GM12878 (cell line): Measurements from ENCODE around the gene CIPC. TPM values are rescaled to one million over a fixed set of nuclear protein-coding genes. Genes with fewer than 3 reads are reported as not detected.

Source experiments
- ATAC-seq: fragments of 200-7000 bp; cut with Tn5 transposase; 3 replicates; pipeline ENCODE4 v1.9.1; 2020; ENCODE audit warnings: mild to moderate bottlenecking, moderate library complexity
- BruUV-seq: library from RNA; stranded (reverse); fragments of 400-500 nt; replicated peaks from 2 replicates; lab custom pipeline; 2021; lab: Mats Ljungman, UMichigan
- CTCF ChIA-PET: fragments of 300-600 bp; sonication (Branson Sonifier 250); formaldehyde crosslinking; extraction: SDS; loops from one replicate; lab custom pipeline; 2021; ENCODE audit warnings: inconsistent platforms; lab: Yijun Ruan, JAX
- POLR2A ChIA-PET: fragments of 350-600 bp; formaldehyde crosslinking; extraction: SDS; loops from one replicate; lab custom pipeline; 2021; ENCODE audit warnings: inconsistent platforms; lab: Charles Lee
- RAD21 ChIA-PET: fragments of 300-600 bp; sonication (Branson Sonifier 250); formaldehyde crosslinking; loops from one replicate; lab custom pipeline; 2023; ENCODE audit warnings: antibody characterized with exemption; ENCODE audit not compliant: unreplicated experiment; lab: Charles Lee
- SMC1A ChIA-PET: fragments of 300-600 bp; sonication (Branson Sonifier 250); formaldehyde crosslinking; loops from one replicate; lab custom pipeline; 2023; ENCODE audit not compliant: unreplicated experiment, uncharacterized antibody; lab: Charles Lee
- DNase-seq: peaks from one replicate; pipeline ENCODE4 v3.0.0-alpha.2; 2011; ENCODE audit warnings: low read depth, low spot score
- FAIRE-seq: peaks from 3 replicates; lab custom pipeline; 2011; peaks lifted over from hg19 to GRCh38; lab: Jason Lieb, UNC
- H2AFZ ChIP-seq: 2 replicates; pipeline ENCODE4 v1.6.0; 2011; ENCODE audit warnings: low read depth, low read length, control low read depth; ENCODE audit not compliant: control insufficient read depth
- H3K27ac ChIP-seq: 2 replicates; pipeline ENCODE4 v1.5.1; 2011; ENCODE audit warnings: control low read depth; ENCODE audit not compliant: control insufficient read depth, insufficient read depth
- H3K27me3 ChIP-seq, 2 experiments: replicated peaks in 1 of 2; 2 replicates each; pipeline versions ENCODE4 v1.6.0 to v1.6.1; 2011; ENCODE audit warnings: low read length in 1 of 2; ENCODE audit not compliant: control insufficient read depth in 2 of 2, insufficient read depth in 2 of 2
- H3K36me3 ChIP-seq, 2 experiments: 2 replicates each; pipeline ENCODE4 v1.5.1; 2011; ENCODE audit warnings: low read length in 1 of 2; ENCODE audit not compliant: control insufficient read depth in 2 of 2, insufficient read depth in 2 of 2
- H3K4me1 ChIP-seq: 2 replicates; pipeline ENCODE4 v1.6.1; 2011; ENCODE audit warnings: mild to moderate bottlenecking, low read length, moderate library complexity, mixed read lengths; ENCODE audit not compliant: control insufficient read depth, insufficient read depth
- H3K4me2 ChIP-seq: 2 replicates; pipeline ENCODE4 v1.6.0; 2011; ENCODE audit warnings: control low read depth; ENCODE audit not compliant: control insufficient read depth, insufficient read depth
- H3K4me3 ChIP-seq: fragments of 200-600 bp; sonication (generic); 2 replicates; pipeline ENCODE4 v1.5.1; 2016
- H3K79me2 ChIP-seq: 2 replicates; pipeline ENCODE4 v1.6.0; 2011; ENCODE audit warnings: low read length; ENCODE audit not compliant: control insufficient read depth, insufficient read depth
- H3K9ac ChIP-seq: 2 replicates; pipeline ENCODE4 v1.8.0; 2011; ENCODE audit warnings: low read length, control low read depth, mixed read lengths; ENCODE audit not compliant: control insufficient read depth, insufficient read depth
- H3K9me3 ChIP-seq: replicated peaks from 3 replicates; pipeline ENCODE4 v1.5.1; 2011; ENCODE audit warnings: mild to moderate bottlenecking, low read length; ENCODE audit not compliant: control insufficient read depth, insufficient read depth
- H4K20me1 ChIP-seq: 2 replicates; pipeline ENCODE4 v1.6.0; 2011; ENCODE audit not compliant: control insufficient read depth, insufficient read depth
- BMI1 ChIP-seq: fragments of 450-650 bp; IDR thresholded peaks from 2 replicates; pipeline ENCODE4 v1.6.1; 2016; ENCODE audit warnings: mild to moderate bottlenecking, moderate library complexity, borderline replicate concordance
- KLF5 ChIP-seq: fragments of 450-650 bp; IDR thresholded peaks from 2 replicates; pipeline ENCODE4 v1.6.1; 2014; ENCODE audit warnings: mild to moderate bottlenecking; ENCODE audit not compliant: partially characterized antibody
- MXI1 ChIP-seq: fragments of 150-350 bp; IDR thresholded peaks from 2 replicates; pipeline ENCODE4 v1.6.1; 2011; ENCODE audit warnings: low read depth, mild to moderate bottlenecking, inconsistent platforms, low read length, improper control_type of control experiment
- SPI1 ChIP-seq: IDR thresholded peaks from 2 replicates; pipeline ENCODE4 v1.6.1; 2011; ENCODE audit warnings: low read depth, mild to moderate bottlenecking, low read length, moderate library complexity, borderline replicate concordance; ENCODE audit not compliant: insufficient read depth
- WGBS: methylation state at CpG from one replicate; pipeline ENCODE4 v1.1.6; 2016; ENCODE audit warnings: low lambda C conversion rate; ENCODE audit not compliant: insufficient replicate concordance, insufficient coverage; ENCODE audit errors: missing lambda C conversion rate; 5-methylcytosine and 5-hydroxymethylcytosine counted together
- in situ Hi-C: fragments of 300-500 bp; cut with MboI; formaldehyde crosslinking; loops from 9 replicates; pipeline ENCODE4 v1.14.3; 2018; ENCODE audit warnings: mixed read lengths
- intact Hi-C: fragments of 100-400 bp; cut with micrococcal nuclease; formaldehyde crosslinking; loops from one replicate; pipeline ENCODE4 v1.14.2; 2022; ENCODE audit not compliant: unreplicated experiment
- polyA plus RNA-seq, 11 experiments: library from polyadenylated mRNA; depleted of rRNA in 4 of 11; unstranded in 6 of 11; stranded (reverse) in 5 of 11; fragments of >200 nt; fragmentation: Nextera tagmentation in 4 of 11; fragmentation: Illumina TruSeq in 1 of 11; extraction: Ambion mirVana in 4 of 11; extraction: Trizol in 1 of 11; gene quantifications; 1 replicate in 1 of 11; 2 replicates in 10 of 11; pipeline versions ENCODE4 v1.2.1 to v1.2.3, GENCODE V29; 2011 to 2016; ENCODE audit warnings: inconsistent platforms in 2 of 11, missing spikeins in 2 of 11, low read depth in 1 of 11
- total RNA-seq, 4 experiments: library from RNA; depleted of rRNA in 3 of 4; stranded (reverse); fragments of >200 nt in 3 of 4; fragmentation: Illumina TruSeq in 1 of 4; extraction: Trizol in 1 of 4; gene quantifications; 2 replicates each; pipeline versions ENCODE4 v1.2.1 to v1.2.3, GENCODE V29; 2013 to 2021
- TF ChIP-seq, protein P1 (sequence below): fragments of 450-650 bp; IDR thresholded peaks from 2 replicates; pipeline ENCODE4 v1.6.1; 2017; ENCODE audit warnings: antibody characterized with exemption, mild to moderate bottlenecking, moderate library complexity
- TF ChIP-seq, protein P2 (sequence below): fragments of 450-650 bp; IDR thresholded peaks from 2 replicates; pipeline ENCODE4 v1.6.1; 2017; ENCODE audit warnings: mild to moderate bottlenecking, moderate library complexity
- TF ChIP-seq, protein P3 (sequence below): fragments of 450-650 bp; IDR thresholded peaks from 2 replicates; pipeline ENCODE4 v1.6.1; 2017; ENCODE audit warnings: mild to moderate bottlenecking, low read depth, inconsistent platforms; ENCODE audit not compliant: poor library complexity, severe bottlenecking
- TF ChIP-seq, protein P4 (sequence below): IDR thresholded peaks from 2 replicates; pipeline ENCODE4 v1.6.1; 2012; ENCODE audit warnings: low read depth, low read length, improper control_type of control experiment

Gene CIPC
- total and polyA plus RNA-seq, 10 of the 15 experiments (the other 5 are each of a cell fraction or from before 2014, with no cell fraction given), result 5.6 to 29.5 (median 16.5) TPM

DNA sequence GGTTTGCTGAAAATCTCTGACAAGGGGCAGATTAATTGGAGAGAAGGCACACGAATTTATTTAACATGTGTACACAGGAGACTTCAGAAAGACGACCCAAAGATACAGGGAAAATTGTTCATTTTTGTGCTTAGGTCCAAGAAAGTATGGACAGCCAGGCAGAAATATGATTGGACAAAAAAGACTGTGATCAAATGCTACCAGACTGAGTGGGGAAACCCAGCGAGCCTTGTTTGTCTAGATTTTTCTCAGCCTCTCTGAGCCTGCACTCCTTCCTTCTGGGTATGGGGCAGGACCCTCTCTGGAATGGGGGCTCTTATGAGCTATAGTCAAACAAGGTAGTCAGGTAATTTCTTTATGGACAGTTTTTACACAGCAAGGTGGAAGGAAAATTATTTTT lies 10.4 kb upstream of the CIPC start (continued):
- TF ChIP-seq, protein P1, sequence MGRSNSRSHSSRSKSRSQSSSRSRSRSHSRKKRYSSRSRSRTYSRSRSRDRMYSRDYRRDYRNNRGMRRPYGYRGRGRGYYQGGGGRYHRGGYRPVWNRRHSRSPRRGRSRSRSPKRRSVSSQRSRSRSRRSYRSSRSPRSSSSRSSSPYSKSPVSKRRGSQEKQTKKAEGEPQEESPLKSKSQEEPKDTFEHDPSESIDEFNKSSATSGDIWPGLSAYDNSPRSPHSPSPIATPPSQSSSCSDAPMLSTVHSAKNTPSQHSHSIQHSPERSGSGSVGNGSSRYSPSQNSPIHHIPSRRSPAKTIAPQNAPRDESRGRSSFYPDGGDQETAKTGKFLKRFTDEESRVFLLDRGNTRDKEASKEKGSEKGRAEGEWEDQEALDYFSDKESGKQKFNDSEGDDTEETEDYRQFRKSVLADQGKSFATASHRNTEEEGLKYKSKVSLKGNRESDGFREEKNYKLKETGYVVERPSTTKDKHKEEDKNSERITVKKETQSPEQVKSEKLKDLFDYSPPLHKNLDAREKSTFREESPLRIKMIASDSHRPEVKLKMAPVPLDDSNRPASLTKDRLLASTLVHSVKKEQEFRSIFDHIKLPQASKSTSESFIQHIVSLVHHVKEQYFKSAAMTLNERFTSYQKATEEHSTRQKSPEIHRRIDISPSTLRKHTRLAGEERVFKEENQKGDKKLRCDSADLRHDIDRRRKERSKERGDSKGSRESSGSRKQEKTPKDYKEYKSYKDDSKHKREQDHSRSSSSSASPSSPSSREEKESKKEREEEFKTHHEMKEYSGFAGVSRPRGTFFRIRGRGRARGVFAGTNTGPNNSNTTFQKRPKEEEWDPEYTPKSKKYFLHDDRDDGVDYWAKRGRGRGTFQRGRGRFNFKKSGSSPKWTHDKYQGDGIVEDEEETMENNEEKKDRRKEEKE, result no peak
- no peak for TF ChIP-seq KLF5
- TF ChIP-seq, protein P2, sequence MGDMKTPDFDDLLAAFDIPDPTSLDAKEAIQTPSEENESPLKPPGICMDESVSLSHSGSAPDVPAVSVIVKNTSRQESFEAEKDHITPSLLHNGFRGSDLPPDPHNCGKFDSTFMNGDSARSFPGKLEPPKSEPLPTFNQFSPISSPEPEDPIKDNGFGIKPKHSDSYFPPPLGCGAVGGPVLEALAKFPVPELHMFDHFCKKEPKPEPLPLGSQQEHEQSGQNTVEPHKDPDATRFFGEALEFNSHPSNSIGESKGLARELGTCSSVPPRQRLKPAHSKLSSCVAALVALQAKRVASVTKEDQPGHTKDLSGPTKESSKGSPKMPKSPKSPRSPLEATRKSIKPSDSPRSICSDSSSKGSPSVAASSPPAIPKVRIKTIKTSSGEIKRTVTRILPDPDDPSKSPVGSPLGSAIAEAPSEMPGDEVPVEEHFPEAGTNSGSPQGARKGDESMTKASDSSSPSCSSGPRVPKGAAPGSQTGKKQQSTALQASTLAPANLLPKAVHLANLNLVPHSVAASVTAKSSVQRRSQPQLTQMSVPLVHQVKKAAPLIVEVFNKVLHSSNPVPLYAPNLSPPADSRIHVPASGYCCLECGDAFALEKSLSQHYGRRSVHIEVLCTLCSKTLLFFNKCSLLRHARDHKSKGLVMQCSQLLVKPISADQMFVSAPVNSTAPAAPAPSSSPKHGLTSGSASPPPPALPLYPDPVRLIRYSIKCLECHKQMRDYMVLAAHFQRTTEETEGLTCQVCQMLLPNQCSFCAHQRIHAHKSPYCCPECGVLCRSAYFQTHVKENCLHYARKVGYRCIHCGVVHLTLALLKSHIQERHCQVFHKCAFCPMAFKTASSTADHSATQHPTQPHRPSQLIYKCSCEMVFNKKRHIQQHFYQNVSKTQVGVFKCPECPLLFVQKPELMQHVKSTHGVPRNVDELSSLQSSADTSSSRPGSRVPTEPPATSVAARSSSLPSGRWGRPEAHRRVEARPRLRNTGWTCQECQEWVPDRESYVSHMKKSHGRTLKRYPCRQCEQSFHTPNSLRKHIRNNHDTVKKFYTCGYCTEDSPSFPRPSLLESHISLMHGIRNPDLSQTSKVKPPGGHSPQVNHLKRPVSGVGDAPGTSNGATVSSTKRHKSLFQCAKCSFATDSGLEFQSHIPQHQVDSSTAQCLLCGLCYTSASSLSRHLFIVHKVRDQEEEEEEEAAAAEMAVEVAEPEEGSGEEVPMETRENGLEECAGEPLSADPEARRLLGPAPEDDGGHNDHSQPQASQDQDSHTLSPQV, result no peak

DNA sequence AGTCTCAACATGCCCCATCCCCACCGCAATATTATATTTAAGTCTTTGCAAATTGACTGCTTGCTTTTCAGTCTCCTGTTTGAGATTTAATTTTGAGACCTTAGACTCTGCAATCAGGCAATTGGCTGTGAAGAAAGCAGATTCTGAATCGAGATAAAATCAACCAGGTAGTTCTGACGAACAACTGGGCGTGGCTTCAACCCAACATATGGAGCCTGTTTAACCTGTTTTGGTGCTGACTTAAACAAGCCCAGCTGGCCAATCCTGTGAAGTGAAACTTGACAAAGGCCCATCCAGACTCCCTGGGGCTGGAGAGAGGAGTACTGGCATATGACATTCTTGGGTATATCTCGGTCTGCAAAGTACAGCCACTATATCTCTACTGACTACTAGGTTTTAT lies 9.8 kb upstream of the CIPC start:
- H2AFZ ChIP-seq, result no peak overlapping the region
- H3K4me3 ChIP-seq, result no peak overlapping the region
- ChIA-PET SMC1A (interaction anchor here (0.7 to 13.7 kb wide), 4 partner anchors 7 to 212 kb away, joined by 3 to 214 read pairs (median 104); partner anchors contain the start of gene CIPC), CTCF (interaction anchor here (0.9 to 19.7 kb wide), 4 partner anchors 10 to 175 kb away, joined by 4 to 719 read pairs (median 5); partner anchors contain the start of gene CIPC), RAD21 (interaction anchor here (13.8 kb wide), 1 partner anchor 20 kb away, joined by 199 read pairs; no protein-coding TSS in a partner anchor), POLR2A (interaction anchor here (0.6 to 0.9 kb wide), 2 partner anchors 12 to 481 kb away, joined by 3 to 4 read pairs; no protein-coding TSS in a partner anchor)
- WGBS, result 79% methylated on average over 5 of the region's 5 CpGs
- DNase-seq (no peak), ATAC-seq (no peak), FAIRE-seq (no peak)
- no TSS peak for BruUV-seq
- H3K4me2 ChIP-seq, result no peak overlapping the region
- no peaks in the 10 kb centered on the region for H3K79me2 ChIP-seq
- in situ Hi-C loops, result no loop called here
- H3K9ac ChIP-seq, result no peak overlapping the region
- H3K27ac ChIP-seq, result no peak overlapping the region
- H3K27me3 ChIP-seq, result no peaks in the 10 kb centered on the region; a peak in 1 of 4 replicates
- H3K4me1 ChIP-seq, result peaks cover 4% of the 10 kb centered on the region
- no peak for TF ChIP-seq MXI1
- TF ChIP-seq, protein P3, sequence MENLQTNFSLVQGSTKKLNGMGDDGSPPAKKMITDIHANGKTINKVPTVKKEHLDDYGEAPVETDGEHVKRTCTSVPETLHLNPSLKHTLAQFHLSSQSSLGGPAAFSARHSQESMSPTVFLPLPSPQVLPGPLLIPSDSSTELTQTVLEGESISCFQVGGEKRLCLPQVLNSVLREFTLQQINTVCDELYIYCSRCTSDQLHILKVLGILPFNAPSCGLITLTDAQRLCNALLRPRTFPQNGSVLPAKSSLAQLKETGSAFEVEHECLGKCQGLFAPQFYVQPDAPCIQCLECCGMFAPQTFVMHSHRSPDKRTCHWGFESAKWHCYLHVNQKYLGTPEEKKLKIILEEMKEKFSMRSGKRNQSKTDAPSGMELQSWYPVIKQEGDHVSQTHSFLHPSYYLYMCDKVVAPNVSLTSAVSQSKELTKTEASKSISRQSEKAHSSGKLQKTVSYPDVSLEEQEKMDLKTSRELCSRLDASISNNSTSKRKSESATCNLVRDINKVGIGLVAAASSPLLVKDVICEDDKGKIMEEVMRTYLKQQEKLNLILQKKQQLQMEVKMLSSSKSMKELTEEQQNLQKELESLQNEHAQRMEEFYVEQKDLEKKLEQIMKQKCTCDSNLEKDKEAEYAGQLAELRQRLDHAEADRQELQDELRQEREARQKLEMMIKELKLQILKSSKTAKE, result no peak
- TF ChIP-seq, protein P4, sequence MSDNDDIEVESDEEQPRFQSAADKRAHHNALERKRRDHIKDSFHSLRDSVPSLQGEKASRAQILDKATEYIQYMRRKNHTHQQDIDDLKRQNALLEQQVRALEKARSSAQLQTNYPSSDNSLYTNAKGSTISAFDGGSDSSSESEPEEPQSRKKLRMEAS, result no peak
- no peak for TF ChIP-seq BMI1
- no peak for TF ChIP-seq SPI1
- H3K36me3 ChIP-seq, result no peaks in the 10 kb centered on the region
- H4K20me1 ChIP-seq, result no peaks in the 10 kb centered on the region
- intact Hi-C loops, result no loop called here
- H3K9me3 ChIP-seq, result peaks cover 11% of the 10 kb centered on the region
